Measurements from ENCODE around the gene ABHD16A. TPM values are rescaled to one million over a fixed set of nuclear protein-coding genes. Genes with fewer than 3 reads are reported as not detected.
A peak's percentile ranks its signal among the peaks of the same experiment; 100 is the strongest.

ABHD16A gene
- total and polyA plus RNA-seq, 2 of the 13 experiments (the other 11 are each of a cell fraction or from before 2014, with no cell fraction given), result 43.5 to 45.4 TPM

- TF ChIP-seq ZNF800 (CRISPR knock-in tag; IDR thresholded peaks at IDR 0.05) (peak; percentile 51; the same call in 1 of the 2 replicates), MAX (IDR thresholded peaks at IDR 0.05) (peak; percentile 41), HNRNPL (IDR thresholded peaks at IDR 0.05; ENCODE audit: low read depth, low read length) (peak; percentile 47; the same call in 1 of the 2 replicates), ZNF562 (CRISPR knock-in tag; IDR thresholded peaks at IDR 0.05; ENCODE audit: borderline replicate concordance) (no peak), MAF1 (CRISPR knock-in tag; IDR thresholded peaks at IDR 0.05; ENCODE audit: borderline replicate concordance) (0 out of 2 replicates have a peak, but pooled peaks have one; percentile 18), MIER2 (CRISPR knock-in tag; IDR thresholded peaks at IDR 0.05) (peak; percentile 11; the same call in 1 of the 2 replicates), ZNF225 (CRISPR knock-in tag; IDR thresholded peaks at IDR 0.05) (no peak), SMC3 (IDR thresholded peaks at IDR 0.05; ENCODE audit: low read length) (peak; percentile 37; the same call in 1 of the 2 replicates), SIN3A (IDR thresholded peaks at IDR 0.05; ENCODE audit: borderline replicate concordance, low read depth, low read length) (peak; percentile 77; the same call in 1 of the 2 replicates), POLR2G (IDR thresholded peaks at IDR 0.05; ENCODE audit: low read depth, low read length) (peak; percentile 97), ZNF451 (CRISPR knock-in tag; IDR thresholded peaks at IDR 0.05) (no peak), ELF4 (CRISPR knock-in tag; IDR thresholded peaks at IDR 0.05; ENCODE audit: borderline replicate concordance) (peak; percentile 79; the same call in 1 of the 2 replicates), ZNF547 (CRISPR knock-in tag; IDR thresholded peaks at IDR 0.05) (peak; percentile 66; the same call in 1 of the 2 replicates), SP4 (CRISPR knock-in tag; IDR thresholded peaks at IDR 0.05) (peak; percentile 43), ATF2 (CRISPR knock-in tag; IDR thresholded peaks at IDR 0.05) (peak; percentile 99), KLF13 (CRISPR knock-in tag; IDR thresholded peaks at IDR 0.05) (no peak), ZNF431 (CRISPR knock-in tag; IDR thresholded peaks at IDR 0.05; ENCODE audit: borderline replicate concordance, low read depth) (peak; percentile 66), NFE2L2 (IDR thresholded peaks at IDR 0.05; ENCODE audit: low read length) (no peak), NR0B2 (CRISPR knock-in tag; IDR thresholded peaks at IDR 0.05) (peak; percentile 14; the same call in 1 of the 2 replicates), REXO4 (CRISPR knock-in tag; IDR thresholded peaks at IDR 0.05; ENCODE audit: borderline replicate concordance) (no peak), ZBTB44 (CRISPR knock-in tag; IDR thresholded peaks at IDR 0.05) (0 out of 2 replicates have a peak, but pooled peaks have one; percentile 48), SP1 (IDR thresholded peaks at IDR 0.05) (no peak), SP1 (CRISPR knock-in tag; IDR thresholded peaks at IDR 0.05) (peak; percentile 83), SOX5 (CRISPR knock-in tag; IDR thresholded peaks at IDR 0.05; ENCODE audit: borderline replicate concordance) (peak; percentile 73; the same call in 1 of the 2 replicates), HOXD1 (CRISPR knock-in tag; IDR thresholded peaks at IDR 0.05) (no peak)
Measured at GRCh38 chr6:31702819-31703716, at the start of gene ABHD16A (continued).
